ENCODE results near the gene ARSD.

GRCh38 chrX:2933125-2933900, 4.2 kb upstream of the ARSD start:
- TF ChIP-seq CTCF (IDR thresholded peaks at IDR 0.05), result no peak
- TF ChIP-seq POLR2A (IDR thresholded peaks at IDR 0.05), result no peak
